Endothelial cell of umbilical vein (primary cell): ENCODE measurements around the gene ORM2.

ENCODE experiments used
- POLR2A ChIP-seq: IDR thresholded peaks from 2 replicates; pipeline ENCODE4 v1.6.1; 2012; ENCODE audit warnings: low read depth, mild to moderate bottlenecking, control low read depth, low read length
- TF ChIP-seq, protein P1 (sequence below), 2 donors: IDR thresholded peaks; 1 replicate in 1 of 2; 2 replicates in 1 of 2; pipeline ENCODE4 v1.5.1; 2011; ENCODE audit warnings: low read length in 2 of 2, mild to moderate bottlenecking in 2 of 2, moderate library complexity in 2 of 2, control low read depth in 1 of 2, inconsistent platforms in 1 of 2, low read depth in 1 of 2; ENCODE audit not compliant: insufficient read depth in 1 of 2; ENCODE audit errors: extremely low read depth in 1 of 2

DNA sequence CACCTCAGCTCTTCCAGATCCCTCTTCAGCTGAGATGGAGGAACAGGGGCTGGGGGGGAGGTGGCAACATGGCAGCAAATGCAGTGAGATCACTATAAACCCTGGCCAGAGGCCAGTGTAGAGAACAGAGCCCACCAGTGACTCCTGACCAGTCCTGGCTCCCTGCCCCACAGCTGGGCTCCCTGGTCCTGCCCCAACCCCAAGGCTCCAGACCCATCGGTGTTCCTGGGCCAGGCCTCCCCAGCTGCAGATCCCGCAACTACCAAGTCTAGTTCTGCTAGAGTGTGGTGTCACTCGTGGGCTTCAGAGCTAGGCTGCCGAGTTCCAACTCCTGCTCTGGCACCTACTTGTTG, 41.3 kb downstream of the ORM2 start:
- TF ChIP-seq, protein P1, sequence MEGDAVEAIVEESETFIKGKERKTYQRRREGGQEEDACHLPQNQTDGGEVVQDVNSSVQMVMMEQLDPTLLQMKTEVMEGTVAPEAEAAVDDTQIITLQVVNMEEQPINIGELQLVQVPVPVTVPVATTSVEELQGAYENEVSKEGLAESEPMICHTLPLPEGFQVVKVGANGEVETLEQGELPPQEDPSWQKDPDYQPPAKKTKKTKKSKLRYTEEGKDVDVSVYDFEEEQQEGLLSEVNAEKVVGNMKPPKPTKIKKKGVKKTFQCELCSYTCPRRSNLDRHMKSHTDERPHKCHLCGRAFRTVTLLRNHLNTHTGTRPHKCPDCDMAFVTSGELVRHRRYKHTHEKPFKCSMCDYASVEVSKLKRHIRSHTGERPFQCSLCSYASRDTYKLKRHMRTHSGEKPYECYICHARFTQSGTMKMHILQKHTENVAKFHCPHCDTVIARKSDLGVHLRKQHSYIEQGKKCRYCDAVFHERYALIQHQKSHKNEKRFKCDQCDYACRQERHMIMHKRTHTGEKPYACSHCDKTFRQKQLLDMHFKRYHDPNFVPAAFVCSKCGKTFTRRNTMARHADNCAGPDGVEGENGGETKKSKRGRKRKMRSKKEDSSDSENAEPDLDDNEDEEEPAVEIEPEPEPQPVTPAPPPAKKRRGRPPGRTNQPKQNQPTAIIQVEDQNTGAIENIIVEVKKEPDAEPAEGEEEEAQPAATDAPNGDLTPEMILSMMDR (IDR thresholded peaks at IDR 0.05; ENCODE audit: extremely low read depth in 1 of 2, insufficient read depth in 1 of 2, low read depth in 1 of 2, low read length in 2 of 2): no peak
- no peak for TF ChIP-seq POLR2A
